K562 (cell line): ENCODE data around the gene RPTOR. TPM values are rescaled to one million over a fixed set of nuclear protein-coding genes. Genes with fewer than 3 reads are reported as not detected.
A peak's percentile ranks its signal among the peaks of the same experiment; 100 is the strongest.

Source experiments
- CBFA2T3 ChIP-seq: fragments of 450-650 bp; IDR thresholded peaks from 2 replicates; pipeline ENCODE4 v1.6.1; 2017
- ETV1 ChIP-seq: fragments of 450-650 bp; conservative IDR thresholded peaks from 2 replicates; pipeline ENCODE4 v1.6.1; 2016; ENCODE audit warnings: missing genetic modification characterization, control low read depth, low read depth, missing compliant biosample characterization
- FUS ChIP-seq: fragments of 200-400 bp; formaldehyde crosslinking; optimal IDR thresholded peaks from 2 replicates; pipeline ENCODE3; 2017; ENCODE audit warnings: low read depth, low read length
- HINFP ChIP-seq: fragments of 450-650 bp; conservative IDR thresholded peaks from 2 replicates; pipeline ENCODE4 v1.6.1; 2016; ENCODE audit warnings: missing genetic modification characterization, low read depth, mild to moderate bottlenecking, control low read depth, missing compliant biosample characterization
- KLF1 ChIP-seq: fragments of 450-650 bp; IDR thresholded peaks from 2 replicates; pipeline ENCODE4 v1.6.1; 2016; ENCODE audit warnings: missing genetic modification characterization, missing compliant biosample characterization
- MEIS2 ChIP-seq: fragments of 450-650 bp; IDR thresholded peaks from 2 replicates; pipeline ENCODE4 v1.6.1; 2014; ENCODE audit warnings: mild to moderate bottlenecking; ENCODE audit not compliant: partially characterized antibody
- NBN ChIP-seq: fragments of 450-650 bp; IDR thresholded peaks from 2 replicates; pipeline ENCODE4 v1.6.1; 2016; ENCODE audit warnings: low read depth, mild to moderate bottlenecking
- NFE2 ChIP-seq: IDR thresholded peaks from 2 replicates; pipeline ENCODE4 v1.6.1; 2014; ENCODE audit warnings: antibody characterized with exemption, low read depth
- RAD21 ChIP-seq, 2 experiments: fragments of 250-450 bp in 1 of 2; fragments of 450-650 bp in 1 of 2; sonication (Bioruptor Pico) in 1 of 2; formaldehyde crosslinking in 1 of 2; IDR thresholded peaks in 1 of 2; conservative IDR thresholded peaks in 1 of 2; 2 replicates each; pipeline versions ENCODE4 v1.4.0 to v1.8.0; 2020 to 2022; ENCODE audit warnings: mild to moderate bottlenecking in 2 of 2, moderate library complexity in 1 of 2
- SAP30 ChIP-seq: fragments of 200-600 bp; sonication (generic); IDR thresholded peaks from 2 replicates; pipeline ENCODE4 v1.6.1; 2012; ENCODE audit warnings: borderline replicate concordance, low read depth, mild to moderate bottlenecking, moderate library complexity, low read length, control low read depth, inconsistent platforms; ENCODE audit not compliant: insufficient read depth, poor library complexity, severe bottlenecking
- SRSF9 ChIP-seq: fragments of 200-400 bp; formaldehyde crosslinking; IDR thresholded peaks from 2 replicates; pipeline ENCODE4 v1.6.1; 2017; ENCODE audit warnings: low read depth, low read length, borderline replicate concordance
- ZBTB7A ChIP-seq: IDR thresholded peaks from 2 replicates; pipeline ENCODE4 v1.6.1; 2011; ENCODE audit warnings: low read depth, mild to moderate bottlenecking, low read length, moderate library complexity, borderline replicate concordance; ENCODE audit not compliant: control insufficient read depth
- ZNF707 ChIP-seq: fragments of 250-450 bp; sonication (Bioruptor Pico); conservative IDR thresholded peaks from 2 replicates; pipeline ENCODE4 v1.8.0; 2022; ENCODE audit warnings: inconsistent platforms, mild to moderate bottlenecking, moderate library complexity
- polyA plus RNA-seq, 8 experiments: library from polyadenylated mRNA; depleted of rRNA in 4 of 8; stranded (reverse) in 5 of 8; unstranded in 3 of 8; fragments of >200 nt; fragmentation: Nextera tagmentation in 2 of 8; fragmentation: Illumina TruSeq in 1 of 8; extraction: Ambion mirVana in 2 of 8; extraction: Trizol in 1 of 8; gene quantifications; 2 replicates each; pipeline versions ENCODE4 v1.2.1 to v1.2.3, GENCODE V29; 2011 to 2014; ENCODE audit warnings: inconsistent platforms in 1 of 8, missing spikeins in 1 of 8
- total RNA-seq, 7 experiments: library from RNA; depleted of rRNA in 6 of 7; stranded (reverse); fragments of >200 nt in 6 of 7; fragmentation: Illumina TruSeq in 2 of 7; extraction: Trizol in 2 of 7; gene quantifications; 2 replicates each; pipeline versions ENCODE4 v1.2.1 to v1.2.3, GENCODE V29; 2011 to 2021; ENCODE audit warnings: low replicate concordance in 1 of 7
- TF ChIP-seq, protein P1 (sequence below), 2 experiments: fragments of 200-800 bp in 1 of 2; sonication (Bioruptor generic) in 1 of 2; sonication (generic) in 1 of 2; formaldehyde crosslinking in 1 of 2; IDR thresholded peaks in 1 of 2; conservative IDR thresholded peaks in 1 of 2; 2 replicates each; pipeline versions ENCODE4 v1.5.0 to v1.6.1; 2016 to 2020; ENCODE audit warnings: missing compliant biosample characterization in 1 of 2, missing genetic modification characterization in 1 of 2, missing genetic modification reagents in 1 of 2
- TF ChIP-seq, protein P2 (sequence below): fragments of 250-450 bp; sonication (Bioruptor Pico); IDR thresholded peaks from 2 replicates; pipeline ENCODE4 v1.4.0; 2020; ENCODE audit warnings: mild to moderate bottlenecking

RPTOR gene
- total and polyA plus RNA-seq, 9 of the 15 experiments (the other 6 are each of a cell fraction or from before 2014, with no cell fraction given): 0.24 to 54.1 (median 10.2) TPM

- TF ChIP-seq, protein P1, sequence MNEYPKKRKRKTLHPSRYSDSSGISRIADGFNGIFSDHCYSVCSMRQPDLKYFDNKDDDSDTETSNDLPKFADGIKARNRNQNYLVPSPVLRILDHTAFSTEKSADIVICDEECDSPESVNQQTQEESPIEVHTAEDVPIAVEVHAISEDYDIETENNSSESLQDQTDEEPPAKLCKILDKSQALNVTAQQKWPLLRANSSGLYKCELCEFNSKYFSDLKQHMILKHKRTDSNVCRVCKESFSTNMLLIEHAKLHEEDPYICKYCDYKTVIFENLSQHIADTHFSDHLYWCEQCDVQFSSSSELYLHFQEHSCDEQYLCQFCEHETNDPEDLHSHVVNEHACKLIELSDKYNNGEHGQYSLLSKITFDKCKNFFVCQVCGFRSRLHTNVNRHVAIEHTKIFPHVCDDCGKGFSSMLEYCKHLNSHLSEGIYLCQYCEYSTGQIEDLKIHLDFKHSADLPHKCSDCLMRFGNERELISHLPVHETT (CRISPR knock-in tag; conservative IDR thresholded peaks at IDR 0.05 in 1 of 2, IDR thresholded peaks at IDR 0.05 in 1 of 2): no peak
- TF ChIP-seq RAD21 (CRISPR knock-in tag; conservative IDR thresholded peaks at IDR 0.05 in 1 of 2, IDR thresholded peaks at IDR 0.05 in 1 of 2): no peak
- TF ChIP-seq MEIS2: no peak
- no peak for TF ChIP-seq NFE2
- TF ChIP-seq HINFP (tag): no peak
- TF ChIP-seq FUS: no peak
- no peak for TF ChIP-seq KLF1
- peak; percentile 70; the same call in 1 of the 2 replicates for TF ChIP-seq ZBTB7A
- no peak for TF ChIP-seq NBN
- no peak for TF ChIP-seq ETV1 (tag)
- TF ChIP-seq, protein P2, sequence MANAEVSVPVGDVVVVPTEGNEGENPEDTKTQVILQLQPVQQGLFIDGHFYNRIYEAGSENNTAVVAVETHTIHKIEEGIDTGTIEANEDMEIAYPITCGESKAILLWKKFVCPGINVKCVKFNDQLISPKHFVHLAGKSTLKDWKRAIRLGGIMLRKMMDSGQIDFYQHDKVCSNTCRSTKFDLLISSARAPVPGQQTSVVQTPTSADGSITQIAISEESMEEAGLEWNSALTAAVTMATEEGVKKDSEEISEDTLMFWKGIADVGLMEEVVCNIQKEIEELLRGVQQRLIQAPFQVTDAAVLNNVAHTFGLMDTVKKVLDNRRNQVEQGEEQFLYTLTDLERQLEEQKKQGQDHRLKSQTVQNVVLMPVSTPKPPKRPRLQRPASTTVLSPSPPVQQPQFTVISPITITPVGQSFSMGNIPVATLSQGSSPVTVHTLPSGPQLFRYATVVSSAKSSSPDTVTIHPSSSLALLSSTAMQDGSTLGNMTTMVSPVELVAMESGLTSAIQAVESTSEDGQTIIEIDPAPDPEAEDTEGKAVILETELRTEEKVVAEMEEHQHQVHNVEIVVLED (CRISPR knock-in tag): no peak
- TF ChIP-seq SRSF9: no peak
- TF ChIP-seq ZNF707 (CRISPR knock-in tag): no peak
- TF ChIP-seq CBFA2T3: no peak
- TF ChIP-seq SAP30: peak; percentile 43
Measured at GRCh38 chr17:80992077-80992947, 447.7 kb downstream of the RPTOR start (continued).
